GM18867 (cell line): ENCODE data around the gene AGMO.

Experiments
- ATAC-seq: cut with Tn5 transposase; IDR thresholded peaks from one replicate; pipeline ENCODE4 v1.9.1; 2021; ENCODE audit warnings: mild to moderate bottlenecking, moderate library complexity; ENCODE audit not compliant: unreplicated experiment

Gene AGMO

GRCh38 chr7:15159261-15159660, 402.6 kb downstream of the AGMO start:
- ATAC-seq, result no peak

GRCh38 chr7:15158141-15158810, 403.5 kb downstream of the AGMO start:
- no peak for ATAC-seq
